Chondrocyte (in vitro differentiated cells): ENCODE data around the gene FRMPD4. TPM values are rescaled to one million over a fixed set of nuclear protein-coding genes. Genes with fewer than 3 reads are reported as not detected.
"Not testable (repeated sequence)": the region's sequence is repeated elsewhere in the genome, so short reads cannot be mapped to it uniquely, and the experiment has no call there.

Experiments used
- DNase-seq: peaks from one replicate; pipeline ENCODE4 v3.0.0; 2021; ENCODE audit warnings: mixed read lengths, low spot score
- H3K27ac Mint-ChIP-seq: one replicate; pipeline ENCODE4 v1.8.0; 2021; ENCODE audit warnings: mild to moderate bottlenecking, moderate library complexity, mixed read lengths; ENCODE audit not compliant: unreplicated experiment
- H3K27me3 Mint-ChIP-seq: 2 replicates; pipeline ENCODE4 v1.8.0; 2021; ENCODE audit warnings: low read depth, mixed read lengths
- H3K36me3 Mint-ChIP-seq: 2 replicates; pipeline ENCODE4 v1.8.0; 2021; ENCODE audit warnings: low read depth, mixed read lengths
- H3K4me1 Mint-ChIP-seq: 2 replicates; pipeline ENCODE4 v1.8.0; 2021; ENCODE audit warnings: low read depth, mild to moderate bottlenecking, mixed read lengths
- H3K4me3 Mint-ChIP-seq: one replicate; pipeline ENCODE4 v1.8.0; 2021; ENCODE audit warnings: mild to moderate bottlenecking, moderate library complexity, mixed read lengths; ENCODE audit not compliant: unreplicated experiment
- H3K9me3 Mint-ChIP-seq: 2 replicates; pipeline ENCODE4 v1.8.0; 2021; ENCODE audit warnings: low read depth, mixed read lengths
- total RNA-seq: library from RNA; stranded (reverse); gene quantifications from 3 replicates; pipeline ENCODE4 v1.2.1, GENCODE V29; 2021
- TF ChIP-seq, protein P1 (sequence below): fragments of 200-600 bp; sonication (generic); IDR thresholded peaks from 2 replicates; pipeline ENCODE4 v1.5.0; 2021; ENCODE audit warnings: antibody characterized with exemption, mild to moderate bottlenecking, moderate library complexity

FRMPD4 gene
- total RNA-seq, 1 donor from 2014 or later = 0.10 TPM

DNA sequence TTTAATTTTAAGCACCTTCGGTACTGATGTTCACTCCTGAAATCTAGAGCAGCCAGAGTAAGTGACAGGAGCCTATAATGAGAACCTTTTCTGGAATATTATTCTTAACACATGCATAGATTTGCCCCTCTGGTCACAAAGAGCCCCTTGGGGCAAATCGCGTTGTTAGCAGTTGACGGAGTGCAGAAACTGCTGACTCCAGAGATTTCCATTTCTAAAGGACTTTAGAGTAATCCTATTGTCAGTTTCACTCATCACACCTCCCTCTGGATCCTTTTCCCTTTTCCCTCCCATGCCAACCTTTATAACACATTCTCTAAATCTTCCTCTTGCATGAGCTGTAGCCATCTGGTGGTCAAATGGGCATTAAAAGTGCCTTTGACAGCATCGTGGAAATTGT, 388.0 kb downstream of the FRMPD4 start:
- TF ChIP-seq, protein P1, sequence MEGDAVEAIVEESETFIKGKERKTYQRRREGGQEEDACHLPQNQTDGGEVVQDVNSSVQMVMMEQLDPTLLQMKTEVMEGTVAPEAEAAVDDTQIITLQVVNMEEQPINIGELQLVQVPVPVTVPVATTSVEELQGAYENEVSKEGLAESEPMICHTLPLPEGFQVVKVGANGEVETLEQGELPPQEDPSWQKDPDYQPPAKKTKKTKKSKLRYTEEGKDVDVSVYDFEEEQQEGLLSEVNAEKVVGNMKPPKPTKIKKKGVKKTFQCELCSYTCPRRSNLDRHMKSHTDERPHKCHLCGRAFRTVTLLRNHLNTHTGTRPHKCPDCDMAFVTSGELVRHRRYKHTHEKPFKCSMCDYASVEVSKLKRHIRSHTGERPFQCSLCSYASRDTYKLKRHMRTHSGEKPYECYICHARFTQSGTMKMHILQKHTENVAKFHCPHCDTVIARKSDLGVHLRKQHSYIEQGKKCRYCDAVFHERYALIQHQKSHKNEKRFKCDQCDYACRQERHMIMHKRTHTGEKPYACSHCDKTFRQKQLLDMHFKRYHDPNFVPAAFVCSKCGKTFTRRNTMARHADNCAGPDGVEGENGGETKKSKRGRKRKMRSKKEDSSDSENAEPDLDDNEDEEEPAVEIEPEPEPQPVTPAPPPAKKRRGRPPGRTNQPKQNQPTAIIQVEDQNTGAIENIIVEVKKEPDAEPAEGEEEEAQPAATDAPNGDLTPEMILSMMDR = peak; percentile 16
- H3K9me3 Mint-ChIP-seq = peaks cover 15% of the 10 kb centered on the region
- no peak overlapping the region for H3K4me3 Mint-ChIP-seq
- H3K36me3 Mint-ChIP-seq = no peaks in the 10 kb centered on the region
- H3K27ac Mint-ChIP-seq = no peak overlapping the region
- no peaks in the 10 kb centered on the region for H3K27me3 Mint-ChIP-seq
- DNase-seq = no peak
- H3K4me1 Mint-ChIP-seq = no peaks in the 10 kb centered on the region

DNA sequence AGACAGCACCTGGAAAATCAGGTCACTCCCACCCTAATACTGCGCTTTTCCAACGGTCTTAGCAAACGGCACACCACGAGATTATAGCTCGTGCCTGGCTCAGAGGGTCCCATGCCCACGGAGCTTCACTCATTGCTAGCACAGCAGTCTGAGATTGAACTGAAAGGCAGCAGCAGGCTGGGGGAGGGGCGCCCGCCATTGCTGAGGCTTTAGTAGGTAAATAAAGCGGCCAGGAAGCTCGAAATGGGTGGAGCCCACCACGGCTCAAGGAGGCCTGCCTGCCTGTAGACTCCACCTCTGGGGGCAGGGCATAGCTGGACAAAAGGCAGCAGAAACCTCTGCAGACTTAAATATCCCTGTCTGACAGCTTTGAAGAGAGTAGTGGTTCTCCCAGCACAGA, 399.8 kb downstream of the FRMPD4 start:
- not testable (repeated sequence) for H3K27me3 Mint-ChIP-seq, H3K4me3 Mint-ChIP-seq, H3K27ac Mint-ChIP-seq, H3K36me3 Mint-ChIP-seq, H3K4me1 Mint-ChIP-seq, DNase-seq
- H3K9me3 Mint-ChIP-seq = peaks cover 11% of the 10 kb centered on the region

DNA sequence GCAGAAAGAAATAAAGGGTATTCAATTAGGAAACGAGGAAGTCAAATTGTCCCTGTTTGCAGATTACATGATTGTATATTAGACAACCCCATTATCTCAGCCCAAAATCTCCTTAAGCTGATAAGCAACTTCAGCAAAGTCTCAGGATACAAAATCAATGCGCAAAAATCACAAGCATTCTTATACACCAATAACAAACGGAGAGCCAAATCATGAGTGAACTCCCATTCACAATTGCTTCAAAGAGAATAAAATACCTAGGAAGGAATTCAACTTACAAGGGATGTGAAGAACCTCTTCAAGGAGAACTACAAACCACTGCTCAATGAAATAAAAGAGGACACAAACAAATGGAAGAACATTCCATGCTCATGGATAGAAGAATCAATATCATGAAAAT, 404.0 kb downstream of the FRMPD4 start:
- H3K9me3 Mint-ChIP-seq = peaks cover 22% of the 10 kb centered on the region
- H3K4me3 Mint-ChIP-seq, H3K36me3 Mint-ChIP-seq: not testable (repeated sequence)

DNA sequence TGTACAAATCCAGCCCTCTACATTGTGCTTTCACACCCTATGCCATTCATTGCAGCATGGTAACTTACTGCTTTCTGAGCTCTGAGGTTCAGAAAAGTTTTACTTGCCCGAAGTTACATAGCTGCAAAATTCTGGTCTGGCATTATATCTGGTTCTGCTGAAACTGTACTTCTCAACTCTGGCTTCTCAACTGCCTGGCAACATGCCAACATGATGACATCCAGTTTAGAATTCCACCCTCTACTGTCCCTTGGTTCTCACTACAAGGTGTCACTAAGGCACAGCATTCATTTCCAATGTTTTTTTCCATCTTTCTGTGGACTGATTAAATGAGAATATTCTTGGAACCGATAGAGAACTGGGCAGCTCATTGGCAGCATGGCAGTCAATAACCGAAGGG, 410.1 kb downstream of the FRMPD4 start:
- DNase-seq = no peak
- TF ChIP-seq, protein P1 = no peak
- H3K4me3 Mint-ChIP-seq = no peak overlapping the region
- no peak overlapping the region for H3K27ac Mint-ChIP-seq
- H3K36me3 Mint-ChIP-seq = no peaks in the 10 kb centered on the region
- no peaks in the 10 kb centered on the region for H3K27me3 Mint-ChIP-seq
- H3K4me1 Mint-ChIP-seq = no peaks in the 10 kb centered on the region
- peaks cover 12% of the 10 kb centered on the region for H3K9me3 Mint-ChIP-seq

More for the DNA sequence above, 404.0 kb downstream of the FRMPD4 start:
- not testable (repeated sequence) for H3K27me3 Mint-ChIP-seq, DNase-seq, H3K4me1 Mint-ChIP-seq, H3K27ac Mint-ChIP-seq

DNA sequence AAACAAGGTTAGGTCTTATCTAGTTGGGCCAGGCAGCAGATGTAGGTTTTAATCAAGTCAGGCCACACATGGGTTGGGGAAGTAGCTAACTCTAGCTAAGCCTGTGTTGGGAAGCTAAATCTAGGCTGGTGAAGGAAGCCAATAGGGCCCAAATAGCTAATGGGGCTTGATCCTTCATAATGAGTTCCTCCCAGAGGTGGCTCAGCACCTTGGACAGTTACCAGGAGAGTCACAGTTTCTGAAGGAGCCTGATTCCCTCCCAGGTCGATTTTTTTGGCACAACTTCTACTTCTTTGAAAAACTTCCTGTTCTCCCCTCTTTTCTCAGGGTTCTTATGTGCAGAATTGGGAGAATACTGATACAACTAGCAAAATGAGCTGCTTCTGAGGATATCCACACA, 410.5 kb downstream of the FRMPD4 start:
- TF ChIP-seq, protein P1 = no peak
- no peaks in the 10 kb centered on the region for H3K4me1 Mint-ChIP-seq
- H3K4me3 Mint-ChIP-seq = no peak overlapping the region
- no peak for DNase-seq
- H3K36me3 Mint-ChIP-seq = no peaks in the 10 kb centered on the region
- H3K27me3 Mint-ChIP-seq = no peaks in the 10 kb centered on the region
- no peak overlapping the region for H3K27ac Mint-ChIP-seq
- H3K9me3 Mint-ChIP-seq = peaks cover 11% of the 10 kb centered on the region

DNA sequence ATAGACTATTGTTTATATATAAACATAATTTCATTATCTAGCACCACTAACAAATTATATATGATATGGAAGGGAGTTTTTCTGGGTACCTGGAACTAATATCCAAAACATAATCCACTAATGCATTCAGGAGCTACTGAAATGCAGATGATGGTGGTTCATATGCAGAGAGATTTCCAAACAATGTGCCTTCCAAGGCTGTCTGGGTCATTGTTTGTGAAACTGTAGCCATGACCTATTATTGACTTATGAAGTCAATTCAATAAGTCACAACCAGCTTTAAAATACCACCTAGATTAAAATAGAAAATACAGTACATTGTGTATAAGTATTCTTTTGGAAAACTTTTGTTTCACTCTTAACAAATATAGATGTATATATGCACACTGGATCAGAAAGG, 415.9 kb downstream of the FRMPD4 start:
- Mint-ChIP-seq H3K36me3 (no peaks in the 10 kb centered on the region), H3K4me1 (no peaks in the 10 kb centered on the region), H3K9me3 (peaks cover 5% of the 10 kb centered on the region)

More for the DNA sequence above, 415.9 kb downstream of the FRMPD4 start:
- no peak overlapping the region for H3K4me3 Mint-ChIP-seq
- peaks cover 4% of the 10 kb centered on the region for H3K27me3 Mint-ChIP-seq
- DNase-seq = no peak
- H3K27ac Mint-ChIP-seq = no peak overlapping the region
- TF ChIP-seq, protein P1 = no peak
